Measurements from ENCODE around the gene HS3ST4.

Gene HS3ST4

GRCh38 chr16:25828510-25828909, 136.8 kb downstream of the HS3ST4 start:
- no peak for DNase-seq

- no peak for DNase-seq
Observed at GRCh38 chr16:25832291-25832690, 140.5 kb downstream of the HS3ST4 start.

GRCh38 chr16:25834101-25834500, 142.3 kb downstream of the HS3ST4 start:
- no peak for DNase-seq

- DNase-seq = no peak
Observed at GRCh38 chr16:25835126-25835525, 143.4 kb downstream of the HS3ST4 start.

- DNase-seq = peak; percentile 1
Observed at GRCh38 chr16:25838724-25839186, 147.0 kb downstream of the HS3ST4 start.

GRCh38 chr16:25841761-25842160, 150.0 kb downstream of the HS3ST4 start:
- DNase-seq = no peak

GRCh38 chr16:25845901-25846300, 154.1 kb downstream of the HS3ST4 start:
- no peak for DNase-seq

GRCh38 chr16:25854141-25854540, 162.4 kb downstream of the HS3ST4 start:
- no peak for DNase-seq

GRCh38 chr16:25855063-25855462, 163.3 kb downstream of the HS3ST4 start:
- DNase-seq = no peak

GRCh38 chr16:25855818-25856217, 164.1 kb downstream of the HS3ST4 start:
- no peak for DNase-seq

- DNase-seq = no peak
Observed at GRCh38 chr16:25859645-25860044, 167.9 kb downstream of the HS3ST4 start.

GRCh38 chr16:25867041-25867440, 175.3 kb downstream of the HS3ST4 start:
- DNase-seq = no peak

- no peak for DNase-seq
Observed at GRCh38 chr16:25868106-25868505, 176.3 kb downstream of the HS3ST4 start.

- DNase-seq = no peak
Observed at GRCh38 chr16:25868706-25869370, 177.1 kb downstream of the HS3ST4 start.

- no peak for DNase-seq
Observed at GRCh38 chr16:25872369-25873070, 180.8 kb downstream of the HS3ST4 start.

GRCh38 chr16:25874196-25874595, 182.4 kb downstream of the HS3ST4 start:
- no peak for DNase-seq

GRCh38 chr16:25875956-25876598, 184.3 kb downstream of the HS3ST4 start:
- DNase-seq = no peak

- DNase-seq = no peak
Observed at GRCh38 chr16:25877103-25877502, 185.3 kb downstream of the HS3ST4 start.

GRCh38 chr16:25886598-25886997, 194.8 kb downstream of the HS3ST4 start:
- no peak for DNase-seq

GRCh38 chr16:25888868-25889267, 197.1 kb downstream of the HS3ST4 start:
- no peak for DNase-seq

- no peak for DNase-seq
Observed at GRCh38 chr16:25893332-25893731, 201.6 kb downstream of the HS3ST4 start.

- no peak for DNase-seq
Observed at GRCh38 chr16:25894093-25894492, 202.3 kb downstream of the HS3ST4 start.

- DNase-seq = no peak
Observed at GRCh38 chr16:25895380-25895779, 203.6 kb downstream of the HS3ST4 start.

GRCh38 chr16:25896411-25896810, 204.7 kb downstream of the HS3ST4 start:
- no peak for DNase-seq

Data from NCI-H1694 (cell line).